ENCODE measurements around the gene SLC5A8.

Gene SLC5A8

GRCh38 chr12:101229841-101230241 lies 19.8 kb upstream of the SLC5A8 start:
- no peaks in the 10 kb centered on the region for H3K79me2 ChIP-seq (ENCODE audit: control insufficient read depth, insufficient read depth, low read length, unreplicated experiment)
- no peaks in the 10 kb centered on the region for H3K36me3 ChIP-seq (ENCODE audit: insufficient read depth, low read length)
- peaks cover 7% of the 10 kb centered on the region; the same call in 1 of the 2 replicates for H3K27me3 ChIP-seq (ENCODE audit: insufficient read depth, low read length)
- H3K27ac ChIP-seq (ENCODE audit: low read depth, low read length) = no peak overlapping the region
- no peak overlapping the region for H3K4me3 ChIP-seq (ENCODE audit: low read depth, low read length)
- peaks cover 4% of the 10 kb centered on the region for H3K4me1 ChIP-seq (ENCODE audit: control insufficient read depth, insufficient read depth, low read length, unreplicated experiment)
- H2AFZ ChIP-seq (ENCODE audit: low read length, unreplicated experiment) = no peak overlapping the region

GRCh38 chr12:101221301-101221700 lies 11.3 kb upstream of the SLC5A8 start:
- no peaks in the 10 kb centered on the region for H3K79me2 ChIP-seq (ENCODE audit: control insufficient read depth, insufficient read depth, low read length, unreplicated experiment)
- no peaks in the 10 kb centered on the region for H3K36me3 ChIP-seq (ENCODE audit: insufficient read depth, low read length)
- H3K27ac ChIP-seq (ENCODE audit: low read depth, low read length) = no peak overlapping the region
- H3K4me3 ChIP-seq (ENCODE audit: low read depth, low read length) = no peak overlapping the region
- no peaks in the 10 kb centered on the region for H3K4me1 ChIP-seq (ENCODE audit: control insufficient read depth, insufficient read depth, low read length, unreplicated experiment)
- peaks cover 38% of the 10 kb centered on the region for H3K27me3 ChIP-seq (ENCODE audit: insufficient read depth, low read length)
- no peak overlapping the region for H2AFZ ChIP-seq (ENCODE audit: low read length, unreplicated experiment)

- no peaks in the 10 kb centered on the region for H3K4me1 ChIP-seq (ENCODE audit: control insufficient read depth, insufficient read depth, low read length, unreplicated experiment)
- no peak overlapping the region for H2AFZ ChIP-seq (ENCODE audit: low read length, unreplicated experiment)
- no peak overlapping the region for H3K27ac ChIP-seq (ENCODE audit: low read depth, low read length)
- H3K27me3 ChIP-seq (ENCODE audit: insufficient read depth, low read length) = peaks cover 12% of the 10 kb centered on the region
- H3K4me3 ChIP-seq (ENCODE audit: low read depth, low read length) = no peak overlapping the region
- no peaks in the 10 kb centered on the region for H3K36me3 ChIP-seq (ENCODE audit: insufficient read depth, low read length)
- H3K79me2 ChIP-seq (ENCODE audit: control insufficient read depth, insufficient read depth, low read length, unreplicated experiment) = no peaks in the 10 kb centered on the region
Measured at GRCh38 chr12:101216810-101217209, 6.8 kb upstream of the SLC5A8 start.

- H2AFZ ChIP-seq (ENCODE audit: low read length, unreplicated experiment) = no peak overlapping the region
- H3K4me3 ChIP-seq (ENCODE audit: low read depth, low read length) = no peak overlapping the region
Measured at GRCh38 chr12:101207086-101207780, 2.8 kb downstream of the SLC5A8 start.

GRCh38 chr12:101204602-101205304 lies 5.3 kb downstream of the SLC5A8 start:
- Histone ChIP-seq H3K27me3 (ENCODE audit: insufficient read depth, low read length) (peaks cover 62% of the 10 kb centered on the region), H3K36me3 (ENCODE audit: insufficient read depth, low read length) (no peaks in the 10 kb centered on the region), H3K4me3 (ENCODE audit: low read depth, low read length) (no peak overlapping the region), H3K27ac (ENCODE audit: low read depth, low read length) (no peak overlapping the region), H3K79me2 (ENCODE audit: control insufficient read depth, insufficient read depth, low read length, unreplicated experiment) (no peaks in the 10 kb centered on the region), H2AFZ (ENCODE audit: low read length, unreplicated experiment) (no peak overlapping the region), H3K4me1 (ENCODE audit: control insufficient read depth, insufficient read depth, low read length, unreplicated experiment) (no peaks in the 10 kb centered on the region)

More at GRCh38 chr12:101207086-101207780, 2.8 kb downstream of the SLC5A8 start:
- Histone ChIP-seq H3K4me1 (ENCODE audit: control insufficient read depth, insufficient read depth, low read length, unreplicated experiment) (no peaks in the 10 kb centered on the region), H3K27ac (ENCODE audit: low read depth, low read length) (no peak overlapping the region), H3K79me2 (ENCODE audit: control insufficient read depth, insufficient read depth, low read length, unreplicated experiment) (no peaks in the 10 kb centered on the region), H3K36me3 (ENCODE audit: insufficient read depth, low read length) (no peaks in the 10 kb centered on the region), H3K27me3 (ENCODE audit: insufficient read depth, low read length) (peaks cover 74% of the 10 kb centered on the region)

- Histone ChIP-seq H3K27me3 (ENCODE audit: insufficient read depth, low read length) (peaks cover 28% of the 10 kb centered on the region), H2AFZ (ENCODE audit: low read length, unreplicated experiment) (no peak overlapping the region), H3K4me1 (ENCODE audit: control insufficient read depth, insufficient read depth, low read length, unreplicated experiment) (no peaks in the 10 kb centered on the region), H3K4me3 (ENCODE audit: low read depth, low read length) (no peak overlapping the region), H3K79me2 (ENCODE audit: control insufficient read depth, insufficient read depth, low read length, unreplicated experiment) (no peaks in the 10 kb centered on the region), H3K27ac (ENCODE audit: low read depth, low read length) (no peak overlapping the region), H3K36me3 (ENCODE audit: insufficient read depth, low read length) (no peaks in the 10 kb centered on the region)
Measured at GRCh38 chr12:101200824-101201223, 9.2 kb downstream of the SLC5A8 start.

GRCh38 chr12:101200145-101200544 lies 9.9 kb downstream of the SLC5A8 start:
- H3K36me3 ChIP-seq (ENCODE audit: insufficient read depth, low read length) = no peaks in the 10 kb centered on the region
- H3K27ac ChIP-seq (ENCODE audit: low read depth, low read length) = no peak overlapping the region
- H3K79me2 ChIP-seq (ENCODE audit: control insufficient read depth, insufficient read depth, low read length, unreplicated experiment) = no peaks in the 10 kb centered on the region
- H3K4me1 ChIP-seq (ENCODE audit: control insufficient read depth, insufficient read depth, low read length, unreplicated experiment) = no peaks in the 10 kb centered on the region
- H3K4me3 ChIP-seq (ENCODE audit: low read depth, low read length) = no peak overlapping the region
- H2AFZ ChIP-seq (ENCODE audit: low read length, unreplicated experiment) = no peak overlapping the region
- H3K27me3 ChIP-seq (ENCODE audit: insufficient read depth, low read length) = peaks cover 23% of the 10 kb centered on the region

GRCh38 chr12:101186291-101186690 lies 23.7 kb downstream of the SLC5A8 start:
- H3K4me1 ChIP-seq (ENCODE audit: control insufficient read depth, insufficient read depth, low read length, unreplicated experiment) = no peaks in the 10 kb centered on the region
- H3K36me3 ChIP-seq (ENCODE audit: insufficient read depth, low read length) = no peaks in the 10 kb centered on the region
- H3K27ac ChIP-seq (ENCODE audit: low read depth, low read length) = no peak overlapping the region
- H3K4me3 ChIP-seq (ENCODE audit: low read depth, low read length) = no peak overlapping the region
- no peak overlapping the region for H2AFZ ChIP-seq (ENCODE audit: low read length, unreplicated experiment)
- no peaks in the 10 kb centered on the region for H3K79me2 ChIP-seq (ENCODE audit: control insufficient read depth, insufficient read depth, low read length, unreplicated experiment)
- H3K27me3 ChIP-seq (ENCODE audit: insufficient read depth, low read length) = peaks cover 18% of the 10 kb centered on the region

GRCh38 chr12:101181776-101182175 lies 28.3 kb downstream of the SLC5A8 start:
- no peaks in the 10 kb centered on the region for H3K79me2 ChIP-seq (ENCODE audit: control insufficient read depth, insufficient read depth, low read length, unreplicated experiment)

GRCh38 chr12:101174541-101174940 lies 35.5 kb downstream of the SLC5A8 start:
- H3K27ac ChIP-seq (ENCODE audit: low read depth, low read length) = no peak overlapping the region
- no peaks in the 10 kb centered on the region for H3K36me3 ChIP-seq (ENCODE audit: insufficient read depth, low read length)
- no peak overlapping the region for H2AFZ ChIP-seq (ENCODE audit: low read length, unreplicated experiment)
- no peaks in the 10 kb centered on the region for H3K4me1 ChIP-seq (ENCODE audit: control insufficient read depth, insufficient read depth, low read length, unreplicated experiment)
- no peaks in the 10 kb centered on the region for H3K79me2 ChIP-seq (ENCODE audit: control insufficient read depth, insufficient read depth, low read length, unreplicated experiment)
- H3K27me3 ChIP-seq (ENCODE audit: insufficient read depth, low read length) = peaks cover 32% of the 10 kb centered on the region
- no peak overlapping the region for H3K4me3 ChIP-seq (ENCODE audit: low read depth, low read length)

More at GRCh38 chr12:101181776-101182175, 28.3 kb downstream of the SLC5A8 start:
- H3K36me3 ChIP-seq (ENCODE audit: insufficient read depth, low read length) = no peaks in the 10 kb centered on the region
- H2AFZ ChIP-seq (ENCODE audit: low read length, unreplicated experiment) = no peak overlapping the region
- H3K27ac ChIP-seq (ENCODE audit: low read depth, low read length) = no peak overlapping the region
- no peaks in the 10 kb centered on the region for H3K4me1 ChIP-seq (ENCODE audit: control insufficient read depth, insufficient read depth, low read length, unreplicated experiment)
- H3K27me3 ChIP-seq (ENCODE audit: insufficient read depth, low read length) = peaks cover 35% of the 10 kb centered on the region
- H3K4me3 ChIP-seq (ENCODE audit: low read depth, low read length) = no peak overlapping the region
